Left lung (tissue), 10 donors: Measurements from ENCODE around the gene FAM43A. TPM values are rescaled to one million over a fixed set of nuclear protein-coding genes. Genes with fewer than 3 reads are reported as not detected.

Source experiments
- ATAC-seq: fragments of 200-7000 bp; cut with Tn5 transposase; one replicate; pipeline ENCODE4 v1.9.1; 2020; ENCODE audit warnings: moderate library complexity
- DNase-seq, 4 donors: peaks; one replicate each; pipeline ENCODE4 v3.0.0-alpha.2; 2013 to 2020
- H3K27ac ChIP-seq, 2 donors: fragments of 200-600 bp; sonication (generic) in 1 of 2; one replicate each; pipeline versions ENCODE4 v1.5.0 to v1.8.0; 2020 to 2021
- H3K27me3 ChIP-seq, 2 donors: fragments of 200-600 bp; sonication (generic) in 1 of 2; one replicate each; pipeline versions ENCODE4 v1.5.0 to v1.8.0; 2020 to 2021
- H3K36me3 ChIP-seq, 2 donors: fragments of 200-600 bp; sonication (generic) in 1 of 2; one replicate each; pipeline versions ENCODE4 v1.5.0 to v1.8.0; 2020 to 2021
- H3K4me1 ChIP-seq, 2 donors: fragments of 200-600 bp; one replicate each; pipeline ENCODE4 v1.8.0; 2021
- H3K4me3 ChIP-seq, 2 donors: fragments of 200-600 bp; sonication (generic) in 1 of 2; one replicate each; pipeline versions ENCODE4 v1.5.0 to v1.8.0; 2020 to 2021; ENCODE audit warnings: mild to moderate bottlenecking in 1 of 2
- H3K9me3 ChIP-seq, 2 donors: fragments of 200-600 bp; sonication (generic) in 1 of 2; one replicate each; pipeline versions ENCODE4 v1.5.0 to v1.8.0; 2020 to 2021
- CTCF ChIP-seq, 2 donors: fragments of 200-600 bp; sonication (generic) in 1 of 2; IDR thresholded peaks; one replicate each; pipeline versions ENCODE4 v1.5.0 to v1.8.0; 2021; ENCODE audit warnings: antibody characterized with exemption in 2 of 2
- intact Hi-C, 2 donors: fragments of 100-400 bp; cut with DNase I; formaldehyde crosslinking; loops; one replicate each; pipeline versions ENCODE4 v1.11.2 to v1.14.2; 2022
- polyA plus RNA-seq, 6 donors: library from polyadenylated mRNA; unstranded; fragments of 120-200 nt; gene quantifications; one replicate each; pipeline ENCODE4 v1.2.1, GENCODE V29; 2013; ENCODE audit not compliant: insufficient read length in 6 of 6
- total RNA-seq, 2 donors: library from RNA; stranded (reverse); fragmentation: NEBNext Ultra II Directional; extraction: Animal tissue kit (Norgen Biotek cat#: 25700); gene quantifications; one replicate each; pipeline ENCODE4 v1.2.1, GENCODE V29; 2021
- donor health status: DM: no; HTN: yes; CAD: no.
- donor health status: DM: no; HTN: no; CAD: no.

The FAM43A gene
- total and polyA plus RNA-seq, 8 donors: 6.4 to 25.4 (median 17.2) TPM

GRCh38 chr3:194725346-194725745, 39.7 kb downstream of the FAM43A start:
- DNase-seq (no peak), ATAC-seq (no peak)
- no peaks in the 10 kb centered on the region for H3K27me3 ChIP-seq
- intact Hi-C loops: no loop called here
- H3K4me3 ChIP-seq: no peak overlapping the region
- H3K27ac ChIP-seq: no peak overlapping the region
- H3K36me3 ChIP-seq: no peaks in the 10 kb centered on the region
- no peak for TF ChIP-seq CTCF (IDR thresholded peaks at IDR 0.05)
- no peaks in the 10 kb centered on the region for H3K9me3 ChIP-seq
- no peaks in the 10 kb centered on the region for H3K4me1 ChIP-seq

- Histone ChIP-seq H3K4me1 (no peaks in the 10 kb centered on the region), H3K27ac (no peak overlapping the region), H3K4me3 (no peak overlapping the region), H3K27me3 (no peaks in the 10 kb centered on the region), H3K36me3 (no peaks in the 10 kb centered on the region), H3K9me3 (no peaks in the 10 kb centered on the region)
- intact Hi-C loops: no loop called here
- no peak for TF ChIP-seq CTCF (IDR thresholded peaks at IDR 0.05)
- ATAC-seq (no peak), DNase-seq (no peak)
These were observed 41.9 kb downstream of the FAM43A start for GRCh38 chr3:194727435-194728128.

- no peak for ATAC-seq
- no peak overlapping the region for H3K27ac ChIP-seq
- TF ChIP-seq CTCF (IDR thresholded peaks at IDR 0.05): no peak
- no peaks in the 10 kb centered on the region for H3K27me3 ChIP-seq
- no peak for DNase-seq
- no peaks in the 10 kb centered on the region for H3K9me3 ChIP-seq
- H3K4me3 ChIP-seq: no peak overlapping the region
- intact Hi-C loops: no loop called here
- no peaks in the 10 kb centered on the region for H3K36me3 ChIP-seq
- no peaks in the 10 kb centered on the region for H3K4me1 ChIP-seq
These were observed 43.3 kb downstream of the FAM43A start for GRCh38 chr3:194728986-194729385.

- intact Hi-C loops: no loop called here
- TF ChIP-seq CTCF (IDR thresholded peaks at IDR 0.05): no peak
- peak; percentile 82 for ATAC-seq
- Histone ChIP-seq H3K27ac (no peak overlapping the region), H3K27me3 (no peaks in the 10 kb centered on the region), H3K4me3 (no peak overlapping the region), H3K36me3 (no peaks in the 10 kb centered on the region), H3K9me3 (peaks cover 0 to 12% of the 10 kb centered on the region in 2 donors), H3K4me1 (no peaks in the 10 kb centered on the region)
- DNase-seq: peak in 2 of 4 donors; percentile 37 to 38
These were observed 44.7 kb downstream of the FAM43A start for GRCh38 chr3:194730365-194730764.

GRCh38 chr3:194731506-194732073, 45.9 kb downstream of the FAM43A start:
- H3K36me3 ChIP-seq: no peaks in the 10 kb centered on the region

More at GRCh38 chr3:194731506-194732073, 45.9 kb downstream of the FAM43A start:
- H3K4me1 ChIP-seq: no peaks in the 10 kb centered on the region
- H3K4me3 ChIP-seq: no peak overlapping the region
- no peak for TF ChIP-seq CTCF (IDR thresholded peaks at IDR 0.05)
- intact Hi-C loops: no loop called here
- DNase-seq (no peak), ATAC-seq (no peak)
- H3K9me3 ChIP-seq: peaks cover 0 to 16% of the 10 kb centered on the region in 2 donors
- H3K27ac ChIP-seq: no peak overlapping the region
- no peaks in the 10 kb centered on the region for H3K27me3 ChIP-seq
